ENCODE results near the gene CEBPA. TPM values are rescaled to one million over a fixed set of nuclear protein-coding genes. Genes with fewer than 3 reads are reported as not detected.
"Not testable (repeated sequence)": the region's sequence is repeated elsewhere in the genome, so short reads cannot be mapped to it uniquely, and the experiment has no call there.

The CEBPA gene
- total RNA-seq, 1 experiment from 2014 or later: 3.2 TPM

GRCh38 chr19:33295621-33296487, 6.5 kb downstream of the CEBPA start:
- no peak overlapping the region for H3K23ac ChIP-seq (ENCODE audit: insufficient read length, low read depth, low read length)
- no peaks in the 10 kb centered on the region for H3K79me2 ChIP-seq (ENCODE audit: insufficient read depth, low read length)
- H4K91ac ChIP-seq (ENCODE audit: insufficient read length, low read depth, low read length): no peak overlapping the region
- no peak overlapping the region for H3K4me2 ChIP-seq (ENCODE audit: insufficient read depth, insufficient read length, low read length)
- H3K56ac ChIP-seq (ENCODE audit: insufficient read length, low read depth, low read length): no peak overlapping the region
- H3K79me1 ChIP-seq (ENCODE audit: insufficient read depth, low read depth, low read length, poor library complexity, severe bottlenecking): no peaks in the 10 kb centered on the region
- H3K4me1 Mint-ChIP-seq: peaks cover 0 to 24% of the 10 kb centered on the region in 2 experiments; a peak in 3 of 4 replicates
- no peak for TF ChIP-seq CTCF (conservative IDR thresholded peaks at IDR 0.05)
- no peak overlapping the region for H2AFZ ChIP-seq (ENCODE audit: low read length)
- no CpG with 5 or more reads among the region's 12 CpGs for WGBS (ENCODE audit: extremely low coverage, insufficient read length, low lambda C conversion rate)
- no peaks in the 10 kb centered on the region for H3K9me3 Mint-ChIP-seq
- no peaks in the 10 kb centered on the region for H3K36me3 Mint-ChIP-seq (ENCODE audit: insufficient read depth in 1 of 3, low read depth in 3 of 3)
- H3K27me3 Mint-ChIP-seq (ENCODE audit: low read depth): peaks cover 21% of the 10 kb centered on the region
- DNase-seq: no peak
- no peaks in the 10 kb centered on the region for H3K23me2 ChIP-seq (ENCODE audit: insufficient read length, low read depth, low read length, poor library complexity, severe bottlenecking)
- no peak overlapping the region for H3K27ac Mint-ChIP-seq
- H2BK15ac ChIP-seq (ENCODE audit: low read depth, low read length): no peak overlapping the region
- no peak overlapping the region for H2BK20ac ChIP-seq (ENCODE audit: low read depth, low read length, poor library complexity, severe bottlenecking)
- no peaks in the 10 kb centered on the region for H3K4me1 ChIP-seq (ENCODE audit: insufficient read depth, low read length)
- no peaks in the 10 kb centered on the region for H4K20me1 ChIP-seq (ENCODE audit: control insufficient read depth, insufficient read depth, insufficient read length)
- no peak overlapping the region for H3K18ac ChIP-seq (ENCODE audit: insufficient read length, low read depth, low read length)
- H3K9me3 ChIP-seq (ENCODE audit: control insufficient read depth, low read depth, low read length): no peaks in the 10 kb centered on the region
- no peak overlapping the region for H3T11ph ChIP-seq (ENCODE audit: low read length)
- H3K4me3 Mint-ChIP-seq: no peak overlapping the region
- no peak overlapping the region for H2BK12ac ChIP-seq (ENCODE audit: insufficient read length, low read depth, low read length)
- peaks cover 9% of the 10 kb centered on the region; the same call in 1 of the 2 replicates for H3K27me3 ChIP-seq (ENCODE audit: insufficient read depth, low read length)
- H4K8ac ChIP-seq (replicated peaks; ENCODE audit: insufficient read length, low read depth, low read length): no peak overlapping the region
- no peak overlapping the region for H2AK5ac ChIP-seq (ENCODE audit: insufficient read length, low read length)
- no peak overlapping the region for H3K27ac ChIP-seq (ENCODE audit: insufficient read length, low read depth, low read length)
- H3K14ac ChIP-seq (ENCODE audit: insufficient read depth, low read length): no peak overlapping the region
- H2BK5ac ChIP-seq (ENCODE audit: insufficient read length, low read length): no peak overlapping the region
- H3K9ac ChIP-seq (ENCODE audit: extremely low read depth, insufficient read length, low read length): no peak overlapping the region
- no peak overlapping the region for H4K5ac ChIP-seq (ENCODE audit: insufficient read length, low read depth, low read length)
- no peak overlapping the region for H3K4ac ChIP-seq (ENCODE audit: low read depth, low read length)
- no peak overlapping the region for H2BK120ac ChIP-seq (ENCODE audit: low read depth, low read length, poor library complexity, severe bottlenecking)

DNA sequence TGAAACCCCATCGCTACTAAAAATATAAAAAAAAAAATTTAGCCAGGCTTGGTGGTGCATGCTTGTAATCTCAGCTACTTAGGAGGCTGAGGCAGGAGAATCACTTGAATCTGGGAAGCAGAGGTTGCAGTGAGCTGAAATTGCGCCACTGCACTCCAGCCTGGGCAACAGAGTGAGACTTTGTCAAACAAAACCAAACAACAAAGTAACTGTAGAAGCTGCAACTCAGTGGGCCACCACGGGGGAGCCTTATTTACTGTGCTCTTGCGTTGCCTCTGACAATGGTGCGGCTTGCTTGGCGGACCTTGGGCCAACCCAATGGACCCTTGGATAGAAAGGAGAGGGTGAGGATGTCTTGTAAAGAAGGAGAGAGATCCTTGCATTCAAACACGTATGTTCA, 7.3 kb downstream of the CEBPA start:
- H3K9me3 Mint-ChIP-seq; H3K9ac ChIP-seq (ENCODE audit: extremely low read depth, insufficient read length, low read length); H2BK20ac ChIP-seq (ENCODE audit: low read depth, low read length, poor library complexity, severe bottlenecking); H3K4me3 Mint-ChIP-seq; H3K23ac ChIP-seq (ENCODE audit: insufficient read length, low read depth, low read length); H3T11ph ChIP-seq (ENCODE audit: low read length); H3K14ac ChIP-seq (ENCODE audit: insufficient read depth, low read length); DNase-seq; H3K4me2 ChIP-seq (ENCODE audit: insufficient read depth, insufficient read length, low read length); H3K56ac ChIP-seq (ENCODE audit: insufficient read length, low read depth, low read length); H3K27ac Mint-ChIP-seq; H3K27me3 ChIP-seq (ENCODE audit: insufficient read depth, low read length); H2AK5ac ChIP-seq (ENCODE audit: insufficient read length, low read length); H3K9me3 ChIP-seq (ENCODE audit: control insufficient read depth, low read depth, low read length); H3K79me2 ChIP-seq (ENCODE audit: insufficient read depth, low read length); H2BK12ac ChIP-seq (ENCODE audit: insufficient read length, low read depth, low read length); H4K91ac ChIP-seq (ENCODE audit: insufficient read length, low read depth, low read length); H3K23me2 ChIP-seq (ENCODE audit: insufficient read length, low read depth, low read length, poor library complexity, severe bottlenecking); H4K20me1 ChIP-seq (ENCODE audit: control insufficient read depth, insufficient read depth, insufficient read length); H2BK15ac ChIP-seq (ENCODE audit: low read depth, low read length); H2AFZ ChIP-seq (ENCODE audit: low read length); H3K4ac ChIP-seq (ENCODE audit: low read depth, low read length); H3K4me1 ChIP-seq (ENCODE audit: insufficient read depth, low read length); H4K5ac ChIP-seq (ENCODE audit: insufficient read length, low read depth, low read length); H3K79me1 ChIP-seq (ENCODE audit: insufficient read depth, low read depth, low read length, poor library complexity, severe bottlenecking); H2BK120ac ChIP-seq (ENCODE audit: low read depth, low read length, poor library complexity, severe bottlenecking); H3K36me3 Mint-ChIP-seq (ENCODE audit: insufficient read depth in 1 of 3, low read depth in 3 of 3); H3K18ac ChIP-seq (ENCODE audit: insufficient read length, low read depth, low read length); H2BK5ac ChIP-seq (ENCODE audit: insufficient read length, low read length); H3K27ac ChIP-seq (ENCODE audit: insufficient read length, low read depth, low read length); H4K8ac ChIP-seq (replicated peaks; ENCODE audit: insufficient read length, low read depth, low read length): not testable (repeated sequence)
- H3K27me3 Mint-ChIP-seq (ENCODE audit: low read depth): peaks cover 13% of the 10 kb centered on the region
- WGBS (ENCODE audit: extremely low coverage, insufficient read length, low lambda C conversion rate): no CpG with 5 or more reads among the region's 7 CpGs
- peaks cover 0 to 22% of the 10 kb centered on the region in 2 experiments; a peak in 2 of 4 replicates for H3K4me1 Mint-ChIP-seq

Data from H9 (cell line).